GM10266 (cell line): ENCODE measurements around the gene UBN1.
"Not testable (repeated sequence)": the region's sequence is repeated elsewhere in the genome, so short reads cannot be mapped to it uniquely, and the experiment has no call there.

Source experiments
- DNase-seq: peaks from one replicate; pipeline ENCODE4 v3.0.0; 2012; ENCODE audit errors: extremely low spot score
- TF ChIP-seq, protein P1 (sequence below): IDR thresholded peaks from 2 replicates; pipeline ENCODE4 v1.5.1; 2012; ENCODE audit warnings: mild to moderate bottlenecking, low read depth; ENCODE audit not compliant: control insufficient read depth, insufficient read depth; ENCODE audit errors: missing control alignments

Gene UBN1

DNA sequence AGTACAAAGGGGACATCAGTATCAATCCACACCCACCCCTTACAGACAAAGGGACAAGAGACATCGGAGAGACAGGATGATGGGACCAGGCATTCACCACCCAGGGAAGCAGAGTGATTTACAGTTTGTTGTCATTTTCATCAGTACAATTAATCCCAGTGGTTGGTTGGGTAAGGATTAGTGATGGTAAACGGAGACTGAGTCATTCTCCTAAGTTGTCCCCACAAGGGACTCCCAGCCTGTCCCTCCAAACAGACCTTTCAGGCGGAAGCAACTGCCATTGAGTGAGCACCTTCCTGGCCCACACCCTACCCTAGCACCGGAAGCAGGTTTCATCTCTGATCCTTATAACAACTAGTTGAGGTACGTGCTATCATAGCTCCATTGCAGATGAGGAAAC is 78.5 kb downstream of the UBN1 start:
- no peak for DNase-seq
- TF ChIP-seq, protein P1, sequence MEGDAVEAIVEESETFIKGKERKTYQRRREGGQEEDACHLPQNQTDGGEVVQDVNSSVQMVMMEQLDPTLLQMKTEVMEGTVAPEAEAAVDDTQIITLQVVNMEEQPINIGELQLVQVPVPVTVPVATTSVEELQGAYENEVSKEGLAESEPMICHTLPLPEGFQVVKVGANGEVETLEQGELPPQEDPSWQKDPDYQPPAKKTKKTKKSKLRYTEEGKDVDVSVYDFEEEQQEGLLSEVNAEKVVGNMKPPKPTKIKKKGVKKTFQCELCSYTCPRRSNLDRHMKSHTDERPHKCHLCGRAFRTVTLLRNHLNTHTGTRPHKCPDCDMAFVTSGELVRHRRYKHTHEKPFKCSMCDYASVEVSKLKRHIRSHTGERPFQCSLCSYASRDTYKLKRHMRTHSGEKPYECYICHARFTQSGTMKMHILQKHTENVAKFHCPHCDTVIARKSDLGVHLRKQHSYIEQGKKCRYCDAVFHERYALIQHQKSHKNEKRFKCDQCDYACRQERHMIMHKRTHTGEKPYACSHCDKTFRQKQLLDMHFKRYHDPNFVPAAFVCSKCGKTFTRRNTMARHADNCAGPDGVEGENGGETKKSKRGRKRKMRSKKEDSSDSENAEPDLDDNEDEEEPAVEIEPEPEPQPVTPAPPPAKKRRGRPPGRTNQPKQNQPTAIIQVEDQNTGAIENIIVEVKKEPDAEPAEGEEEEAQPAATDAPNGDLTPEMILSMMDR: no peak

DNA sequence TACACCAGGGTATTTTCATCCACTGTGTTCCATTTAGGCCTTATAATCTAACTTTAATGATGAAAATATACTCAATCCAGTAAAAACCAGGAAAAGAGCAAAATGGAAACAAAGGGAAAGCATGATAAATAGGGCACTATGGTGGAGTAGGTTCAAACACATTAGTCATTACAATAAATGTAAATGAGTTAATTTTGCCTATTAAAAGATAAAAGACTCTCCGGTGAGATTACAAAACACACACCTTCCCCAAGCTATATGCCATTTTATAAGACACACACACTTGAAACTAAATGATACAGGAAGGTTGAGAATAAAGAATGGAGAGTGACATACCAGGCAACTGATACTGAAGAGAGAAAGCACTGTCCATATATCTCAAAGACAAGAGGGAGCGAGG is 79.6 kb downstream of the UBN1 start:
- TF ChIP-seq, protein P1: no peak
- no peak for DNase-seq

DNA sequence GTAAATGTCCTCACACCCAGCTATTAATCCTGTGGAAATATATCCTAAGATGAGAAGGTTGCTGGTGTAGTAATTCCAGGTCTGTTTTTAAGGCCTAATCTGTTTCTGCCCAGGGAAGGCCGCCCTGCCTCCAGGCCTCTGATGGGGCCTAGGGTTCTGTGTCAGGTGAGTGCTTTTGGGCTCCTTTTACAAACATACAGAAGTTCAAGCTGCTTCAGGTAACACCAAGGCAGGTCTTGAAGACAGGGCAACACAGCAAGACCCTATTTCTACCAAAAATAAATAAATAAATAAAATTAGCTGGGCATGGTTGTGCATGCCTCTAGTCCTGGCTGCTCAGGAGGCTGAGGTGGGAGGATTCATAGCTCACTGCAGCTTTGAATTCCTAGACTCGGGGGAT is 80.4 kb downstream of the UBN1 start:
- TF ChIP-seq, protein P1: no peak
- DNase-seq: no peak

DNA sequence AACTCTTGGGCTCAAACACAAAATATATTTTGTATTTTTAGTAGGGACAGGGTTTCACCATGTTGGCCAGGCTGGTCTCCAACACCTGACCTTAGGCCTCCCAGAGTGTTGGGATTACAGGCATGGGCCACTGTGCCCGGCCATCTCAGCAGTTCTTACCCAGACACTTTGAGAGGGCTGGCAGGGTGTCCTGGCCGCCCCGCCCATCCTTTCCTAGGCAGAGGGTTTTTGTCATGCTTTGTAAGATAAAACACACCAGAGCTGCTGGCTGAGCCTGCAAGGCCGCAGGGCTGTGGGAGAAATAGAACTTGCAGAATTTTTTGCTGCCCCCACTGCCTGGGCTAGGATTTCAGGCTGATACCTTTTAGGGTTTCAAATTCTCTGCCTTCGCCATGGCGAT is 80.9 kb downstream of the UBN1 start:
- TF ChIP-seq, protein P1: no peak

DNA sequence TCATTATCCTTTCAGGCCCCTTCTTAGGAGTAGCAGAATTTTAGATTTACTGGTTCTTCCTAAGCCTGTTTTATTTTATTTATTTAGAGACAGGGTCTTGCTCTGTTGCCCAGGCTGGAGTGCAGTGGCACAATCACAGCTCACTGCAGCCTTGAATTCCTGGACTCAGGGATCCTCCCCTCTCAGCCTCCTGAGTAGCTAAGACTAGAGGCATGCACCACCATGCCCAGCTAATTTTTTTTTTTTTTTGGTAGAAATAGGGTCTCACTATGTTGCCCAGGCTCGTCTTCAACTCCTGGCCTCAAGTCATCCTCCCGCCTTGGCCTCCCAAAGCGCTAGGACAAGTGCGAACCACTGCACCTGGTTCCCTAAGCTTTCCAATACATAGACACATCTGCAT is 82.3 kb downstream of the UBN1 start:
- DNase-seq: not testable (repeated sequence)

More for the DNA sequence above, 80.9 kb downstream of the UBN1 start:
- no peak for DNase-seq

DNA sequence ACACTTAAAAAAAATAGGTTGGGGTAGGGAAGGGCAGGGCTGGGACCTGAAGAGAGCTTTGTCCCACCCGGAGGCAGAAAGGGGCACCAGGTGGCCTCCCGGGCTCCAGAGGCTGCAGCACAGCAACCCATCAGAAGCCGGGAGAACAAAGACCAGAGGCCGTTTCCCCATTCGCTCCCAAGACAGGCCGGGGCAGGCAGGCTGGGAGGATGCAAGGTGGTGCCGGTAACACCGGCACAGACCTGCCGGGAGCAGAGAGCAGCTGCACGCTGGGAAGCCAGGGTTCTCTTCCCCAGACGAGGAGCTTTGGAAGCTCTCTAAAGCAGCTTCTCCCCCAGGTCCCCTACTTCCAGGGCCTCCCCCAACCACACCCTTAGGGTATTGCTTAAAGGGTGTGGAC is 84.1 kb downstream of the UBN1 start:
- TF ChIP-seq, protein P1: no peak
- no peak for DNase-seq
